Adrenal gland (tissue), 12 donors: ENCODE results near the gene FRS2. TPM values are rescaled to one million over a fixed set of nuclear protein-coding genes. Genes with fewer than 3 reads are reported as not detected.

Experiments used
- DNase-seq, 7 donors: peaks; one replicate each; pipeline ENCODE4 v3.0.0-alpha.2; 2019 to 2020
- H3K27ac ChIP-seq, 5 donors: fragments of 200-600 bp; sonication (generic) in 4 of 5; 1 replicate in 3 of 5; 2 replicates in 2 of 5; pipeline versions ENCODE4 v1.5.1 to v1.8.0; 2016 to 2020; ENCODE audit warnings: mild to moderate bottlenecking in 1 of 5
- H3K27me3 ChIP-seq: fragments of 200-600 bp; 2 replicates; pipeline ENCODE4 v1.8.0; 2021
- H3K36me3 ChIP-seq, 2 donors: fragments of 200-600 bp; replicated peaks in 1 of 2; 1 replicate in 1 of 2; 2 replicates in 1 of 2; pipeline versions ENCODE4 v1.5.1 to v1.8.0; 2018 to 2022
- H3K4me1 ChIP-seq, 2 donors: fragments of 200-600 bp; replicated peaks in 1 of 2; 1 replicate in 1 of 2; 2 replicates in 1 of 2; pipeline versions ENCODE4 v1.5.1 to v1.8.0; 2018 to 2021
- H3K4me3 ChIP-seq, 4 donors: fragments of 200-600 bp; sonication (generic) in 3 of 4; one replicate each; pipeline ENCODE4 v1.5.1; 2016 to 2018
- H3K9me3 ChIP-seq, 3 donors: fragments of 200-600 bp; sonication (generic) in 1 of 3; replicated peaks in 1 of 3; 1 replicate in 2 of 3; 2 replicates in 1 of 3; pipeline versions ENCODE4 v1.5.1 to v1.8.0; 2016 to 2021
- CTCF ChIP-seq, 6 experiments: fragments of 450-650 bp in 4 of 6; fragments of 200-600 bp in 2 of 6; sonication (generic) in 1 of 6; IDR thresholded peaks; 1 replicate in 5 of 6; 2 replicates in 1 of 6; pipeline versions ENCODE4 v1.5.1 to v1.8.0; 2016 to 2021; ENCODE audit warnings: antibody characterized with exemption in 6 of 6, mild to moderate bottlenecking in 2 of 6, moderate library complexity in 1 of 6
- POLR2A ChIP-seq, 2 donors: fragments of 450-650 bp; IDR thresholded peaks; one replicate each; pipeline ENCODE4 v1.6.1; 2017; ENCODE audit warnings: antibody characterized with exemption in 2 of 2, mild to moderate bottlenecking in 2 of 2, moderate library complexity in 1 of 2
- WGBS, 4 donors: extraction: QIAGEN DNeasy Blood & Tissue Kit in 2 of 4; methylation state at CpG; one replicate each; pipeline versions ENCODE4 v1.1.5 to v1.1.7; 2013 to 2017; 5-methylcytosine and 5-hydroxymethylcytosine counted together
- intact Hi-C, 2 donors: fragments of 100-400 bp; cut with DNase I; formaldehyde crosslinking; loops; one replicate each; pipeline versions ENCODE4 v1.14.1 to v1.15.0; 2022 to 2023
- polyA plus RNA-seq, 3 donors: library from polyadenylated mRNA; stranded (reverse); fragments of 200-250 nt in 2 of 3; fragments of 350-450 nt in 1 of 3; fragmentation: Illumina TruSeq in 1 of 3; extraction: RNeasy Lipid Tissue Mini Kit (QIAGEN cat#74804) in 1 of 3; gene quantifications; one replicate each; pipeline ENCODE4 v1.2.3, GENCODE V29; 2013 to 2014
- total RNA-seq, 9 donors: library from RNA; depleted of rRNA in 4 of 9; stranded (reverse); fragments of >200 nt in 4 of 9; fragments of 120-200 nt in 1 of 9; fragmentation: NEBNext Ultra II Directional in 1 of 9; extraction: Animal tissue kit (Norgen Biotek cat#: 25700) in 1 of 9; gene quantifications; one replicate each; pipeline versions ENCODE4 v1.1.0 to v1.2.4, GENCODE V29; 2013 to 2023
- donor health status: healthy with polysubstance abuse.
- donor health status: Bipolar disorder and iron deficiency.
- donor health status: DM: yes; HTN: yes; CAD: no.
- donor health status: DM: no; HTN: no; CAD: no.
- donor health status: DM: no; HTN: no; CAD: no.
- donor health status: DM: yes; HTN: yes; CAD: no.

Gene FRS2
- total and polyA plus RNA-seq, 12 donors = 4.8 to 86.1 (median 45.1) TPM

DNA sequence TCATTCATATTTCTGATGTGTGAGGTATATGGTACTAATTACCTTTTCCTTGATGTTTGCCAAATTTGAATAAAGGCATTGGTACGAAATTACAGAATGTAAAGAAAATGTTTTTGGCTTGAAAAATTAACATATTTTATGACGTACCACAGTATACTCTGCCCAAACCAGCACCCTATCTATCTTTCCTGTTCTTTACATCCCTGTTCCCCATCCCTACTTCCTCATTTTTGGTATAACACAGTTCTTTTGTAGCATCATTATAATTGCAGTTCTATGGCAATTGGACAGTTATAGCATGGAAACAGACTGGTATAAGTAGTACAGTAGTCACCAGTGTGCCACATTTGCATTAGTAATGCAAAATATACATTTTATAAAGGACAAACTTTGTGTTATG lies 108.1 kb downstream of the FRS2 start:
- no peak overlapping the region for H3K4me3 ChIP-seq
- no peak for TF ChIP-seq CTCF (IDR thresholded peaks at IDR 0.05)
- no peak for TF ChIP-seq POLR2A (IDR thresholded peaks at IDR 0.05)
- no peaks in the 10 kb centered on the region for H3K4me1 ChIP-seq
- no peak overlapping the region for H3K27ac ChIP-seq
- intact Hi-C loops = loop anchor here in 1 of 2 donors (5.0 kb wide), 1 partner anchor 221 kb away; the partner anchor contains the start of gene YEATS4
- H3K36me3 ChIP-seq = peaks cover 0 to 17% of the 10 kb centered on the region in 2 donors
- H3K9me3 ChIP-seq = no peaks in the 10 kb centered on the region
- no peaks in the 10 kb centered on the region for H3K27me3 ChIP-seq
- no peak for DNase-seq
- 82 to 93% (median 89%) methylated on average over 2 of the region's 2 CpGs for WGBS, 4 donors

DNA sequence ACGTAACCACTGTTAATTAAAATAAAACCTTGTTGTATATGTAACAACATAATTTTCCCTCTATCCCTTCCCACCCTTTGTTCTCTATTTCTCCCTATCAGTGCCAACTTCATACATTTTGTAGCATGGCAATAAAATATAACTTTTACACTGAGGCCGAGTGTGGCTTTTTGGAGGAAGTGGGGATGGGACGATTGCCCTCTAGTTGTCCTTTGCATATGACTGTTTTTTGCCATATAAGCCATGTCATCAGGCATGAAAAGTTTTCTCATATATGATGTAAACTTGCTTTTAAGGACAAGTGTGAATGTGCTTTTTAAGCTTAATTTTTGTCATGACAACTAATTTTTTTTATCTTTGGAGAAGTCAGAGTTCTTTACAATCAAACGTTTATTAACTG lies 108.8 kb downstream of the FRS2 start:
- intact Hi-C loops = loop anchor here in 1 of 2 donors (5.0 kb wide), 1 partner anchor 222 kb away; the partner anchor contains the start of gene YEATS4
- H3K4me1 ChIP-seq = no peaks in the 10 kb centered on the region
- H3K27ac ChIP-seq = no peak overlapping the region
- no peak for DNase-seq
- 66 to 78% (median 75%) methylated on average over 4 of the region's 4 CpGs for WGBS, 4 donors
- no peaks in the 10 kb centered on the region for H3K9me3 ChIP-seq
- peaks cover 0 to 14% of the 10 kb centered on the region in 2 donors for H3K36me3 ChIP-seq
- H3K27me3 ChIP-seq = no peaks in the 10 kb centered on the region
- H3K4me3 ChIP-seq = no peak overlapping the region
- TF ChIP-seq POLR2A (IDR thresholded peaks at IDR 0.05) (no peak), CTCF (IDR thresholded peaks at IDR 0.05) (no peak)

GRCh38 chr12:69580074-69580473 lies 109.9 kb downstream of the FRS2 start:
- intact Hi-C loops = no loop called here
- Histone ChIP-seq H3K9me3 (no peaks in the 10 kb centered on the region), H3K27ac (no peak overlapping the region), H3K4me1 (no peaks in the 10 kb centered on the region), H3K36me3 (peaks cover 0 to 3% of the 10 kb centered on the region in 2 donors), H3K27me3 (no peaks in the 10 kb centered on the region), H3K4me3 (no peak overlapping the region)
- 96 to 98% (median 97%) methylated on average over 1 of the region's 1 CpG for WGBS, 4 donors
- no peak for TF ChIP-seq CTCF (IDR thresholded peaks at IDR 0.05)
- no peak for TF ChIP-seq POLR2A (IDR thresholded peaks at IDR 0.05)
- DNase-seq = no peak

DNA sequence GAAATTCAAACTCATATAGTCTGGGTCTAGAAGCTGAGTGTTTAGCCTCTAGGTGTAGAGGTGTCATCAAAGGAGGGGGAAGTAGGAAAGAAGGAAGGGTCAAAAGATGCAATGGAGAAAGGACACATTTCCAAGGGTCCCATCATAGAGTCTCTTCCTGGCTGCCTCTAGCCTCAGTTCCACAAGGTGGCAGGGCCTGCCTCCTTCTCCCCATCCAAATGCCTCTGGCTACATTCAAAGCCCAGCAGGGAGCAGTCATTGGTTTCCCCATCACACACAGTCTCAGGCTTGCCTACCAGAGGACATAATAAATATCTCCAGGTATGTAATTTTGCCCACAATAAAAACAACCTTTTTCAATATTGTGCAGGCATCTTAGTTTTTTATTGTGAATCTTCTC lies 113.0 kb downstream of the FRS2 start:
- Histone ChIP-seq H3K27me3 (no peaks in the 10 kb centered on the region), H3K9me3 (no peaks in the 10 kb centered on the region), H3K27ac (no peak overlapping the region), H3K4me1 (peaks cover 0 to 9% of the 10 kb centered on the region in 2 donors), H3K36me3 (peaks cover 0 to 17% of the 10 kb centered on the region in 2 donors), H3K4me3 (no peak overlapping the region)
- intact Hi-C loops = no loop called here
- no peak for TF ChIP-seq POLR2A (IDR thresholded peaks at IDR 0.05)
- no peak for TF ChIP-seq CTCF (IDR thresholded peaks at IDR 0.05)
- no peak for DNase-seq
